Mesenteric fat pad (tissue), 1 donor: ENCODE results near the gene COL13A1. TPM values are rescaled to one million over a fixed set of nuclear protein-coding genes. Genes with fewer than 3 reads are reported as not detected.

ENCODE experiments used
- DNase-seq: peaks from one replicate; pipeline ENCODE4 v3.0.0-alpha.2; 2020; ENCODE audit warnings: low spot score
- total RNA-seq: library from RNA; stranded (reverse); fragmentation: NEBNext Ultra II Directional; extraction: Animal tissue kit (Norgen Biotek cat#: 25700); gene quantifications from one replicate; pipeline ENCODE4 v1.2.1, GENCODE V29; 2021
- donor health status: DM: yes; HTN: yes; CAD: no.

Gene COL13A1
- total RNA-seq, 1 donor from 2014 or later = not detected

- DNase-seq = no peak
Observed at GRCh38 chr10:69818676-69819239, 17.1 kb downstream of the COL13A1 start.

DNA sequence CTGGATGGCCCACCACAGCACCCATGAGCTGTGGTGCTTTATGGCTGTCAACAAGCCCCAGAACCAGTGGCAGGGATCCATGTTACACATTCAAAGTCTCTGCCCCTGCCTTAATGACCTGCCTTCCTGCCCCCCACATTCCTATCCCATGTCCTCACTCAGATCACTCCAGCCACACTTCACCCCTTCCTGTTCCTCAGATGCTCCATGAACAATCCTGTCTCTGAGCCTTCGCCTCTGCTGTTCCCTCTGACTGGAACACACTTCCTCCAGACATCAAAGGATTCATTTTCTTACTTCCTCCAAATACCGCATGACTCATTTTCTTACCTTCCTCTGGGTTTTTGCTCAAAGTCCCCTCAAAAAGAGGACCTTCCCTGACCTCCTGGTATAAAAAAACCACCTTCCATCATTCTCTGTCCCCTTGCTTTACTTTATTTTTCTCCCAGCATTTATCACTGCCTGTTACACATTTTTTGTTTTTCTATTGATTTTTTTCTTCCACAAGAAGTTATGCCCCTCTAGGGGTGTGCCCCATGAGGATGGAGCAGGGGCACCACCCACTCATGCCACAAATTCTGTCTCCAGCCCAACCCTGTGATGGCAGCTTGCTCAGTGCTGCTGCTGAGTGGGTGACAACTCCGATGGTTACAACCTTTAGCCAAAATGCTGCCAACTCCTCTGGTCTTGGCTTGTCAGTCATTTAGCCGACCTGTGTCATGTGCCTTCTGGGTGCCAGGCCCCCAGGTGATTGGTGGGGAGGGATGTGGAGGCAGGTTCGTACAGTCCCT lies 18.2 kb downstream of the COL13A1 start:
- DNase-seq = no peak

DNA sequence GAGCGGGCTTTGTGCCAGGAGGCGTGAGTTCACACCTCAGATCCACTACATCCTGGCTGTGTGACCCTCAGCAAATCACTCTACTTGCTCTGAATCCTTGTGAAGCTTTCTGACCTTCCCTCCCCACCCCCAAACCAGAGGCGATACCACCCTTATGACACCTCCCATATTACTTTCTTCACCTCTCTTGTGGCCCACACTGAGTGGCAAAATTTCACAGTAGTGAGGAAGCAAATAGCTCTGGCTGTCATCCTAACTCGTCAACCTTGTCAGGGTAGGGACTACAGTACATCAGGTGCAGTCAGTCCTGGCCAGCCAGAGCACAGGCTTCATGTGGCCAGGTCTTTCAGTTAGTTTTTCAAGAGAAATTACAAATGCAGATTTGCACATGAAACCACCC lies 19.1 kb downstream of the COL13A1 start:
- DNase-seq = no peak

DNA sequence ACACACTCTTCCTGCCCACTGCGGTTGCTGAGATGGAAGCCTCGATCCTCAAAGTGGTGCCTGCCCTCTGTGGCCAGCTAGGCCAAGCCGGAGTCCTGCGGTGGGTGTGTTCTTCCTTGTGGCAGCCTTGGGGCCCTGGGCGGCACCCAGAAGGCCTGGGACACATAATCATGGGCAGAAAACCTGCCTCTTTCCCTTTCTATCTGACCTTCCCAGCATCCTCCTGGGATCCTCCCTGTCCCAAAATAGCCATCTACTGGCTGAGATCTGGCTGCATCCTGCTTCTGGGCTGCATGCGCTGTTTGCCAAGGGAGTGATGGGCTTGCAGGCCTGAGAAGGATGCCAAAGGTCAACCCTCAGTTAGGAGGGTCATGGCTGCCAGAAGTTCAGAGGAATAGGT lies 23.9 kb downstream of the COL13A1 start:
- no peak for DNase-seq

DNA sequence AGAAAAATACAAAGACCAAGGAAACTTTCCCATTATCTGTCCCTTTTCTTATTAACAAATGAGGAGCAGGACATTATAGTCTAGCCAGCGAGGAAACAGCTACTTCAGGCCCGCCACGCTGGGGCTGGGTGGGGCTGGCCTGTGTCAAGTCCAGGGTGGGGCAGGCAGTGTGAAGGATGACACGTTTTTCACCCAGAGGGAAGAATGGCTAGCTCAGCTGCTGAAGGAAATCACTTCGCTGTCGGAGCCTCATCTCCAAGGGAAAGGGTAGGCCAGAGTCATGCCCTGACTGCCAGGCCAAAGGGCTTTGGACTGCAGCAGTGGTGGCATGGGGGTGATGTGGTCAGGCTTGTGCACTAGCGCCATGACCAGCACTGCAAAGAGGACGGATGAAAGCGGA lies 24.4 kb downstream of the COL13A1 start:
- DNase-seq = no peak

- no peak for DNase-seq
Observed at GRCh38 chr10:69826789-69827554, 25.3 kb downstream of the COL13A1 start.

DNA sequence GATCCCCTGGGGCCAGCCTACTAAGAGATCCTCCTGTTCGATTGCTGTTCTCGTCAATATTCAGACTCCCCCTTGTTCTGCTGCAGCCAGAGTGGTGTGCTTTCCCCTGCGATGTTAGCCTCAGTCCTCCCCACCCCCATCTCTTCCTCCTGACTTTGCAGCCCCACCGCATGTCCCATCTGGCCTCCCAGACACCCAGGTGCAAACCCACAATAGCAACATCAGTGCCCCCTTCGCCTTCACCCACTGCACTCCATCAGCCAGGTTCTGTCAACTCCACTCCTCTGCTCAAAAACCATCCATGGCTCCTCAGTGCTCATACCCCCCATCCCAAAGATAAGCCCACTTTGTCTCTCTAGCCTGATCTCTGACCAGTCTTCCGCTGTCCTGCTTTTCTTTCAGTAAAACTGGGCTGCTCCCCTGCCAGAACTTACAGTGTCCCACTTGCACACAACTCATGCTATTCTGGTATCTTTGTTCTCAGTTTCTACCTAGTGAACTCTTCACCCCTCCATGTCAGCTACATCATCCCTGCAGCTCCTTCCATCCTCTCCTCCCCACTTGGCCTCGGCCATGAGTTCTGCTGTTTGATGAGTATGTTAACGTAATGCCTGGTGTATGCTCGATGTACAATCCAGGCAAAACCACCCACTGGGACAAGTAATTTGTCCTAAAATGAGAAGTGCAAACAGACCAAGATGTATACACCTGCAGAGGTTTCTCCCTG lies 26.6 kb downstream of the COL13A1 start:
- DNase-seq = no peak

GRCh38 chr10:69829775-69830174 lies 28.1 kb downstream of the COL13A1 start:
- DNase-seq = no peak

- no peak for DNase-seq
Observed at GRCh38 chr10:69831231-69831855, 29.6 kb downstream of the COL13A1 start.

- DNase-seq = no peak
Observed at GRCh38 chr10:69835233-69835632, 33.5 kb downstream of the COL13A1 start.

GRCh38 chr10:69835875-69836730 lies 34.4 kb downstream of the COL13A1 start:
- DNase-seq = no peak

GRCh38 chr10:69836731-69837030 lies 35.0 kb downstream of the COL13A1 start:
- no peak for DNase-seq

DNA sequence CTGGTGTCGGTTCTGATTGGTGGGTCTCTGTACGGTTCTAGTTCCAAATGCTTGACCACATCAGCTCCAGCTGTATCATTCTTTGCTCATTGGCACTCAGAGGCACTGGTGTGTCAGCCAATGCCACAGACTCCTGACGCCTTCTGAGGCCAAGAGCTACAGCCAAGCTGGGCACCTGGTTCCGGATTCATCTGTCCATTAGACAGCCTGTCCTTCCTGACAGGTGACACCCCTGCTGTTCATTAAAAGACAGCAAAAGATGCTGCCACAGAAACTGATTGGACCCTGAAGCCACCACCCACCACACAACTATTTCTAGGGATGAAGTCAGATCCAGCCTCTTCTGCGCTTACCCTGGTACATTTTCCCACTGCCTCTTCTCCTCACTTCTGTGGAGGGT lies 35.6 kb downstream of the COL13A1 start:
- DNase-seq = no peak

- DNase-seq = no peak
Observed at GRCh38 chr10:69838418-69838817, 36.7 kb downstream of the COL13A1 start.

DNA sequence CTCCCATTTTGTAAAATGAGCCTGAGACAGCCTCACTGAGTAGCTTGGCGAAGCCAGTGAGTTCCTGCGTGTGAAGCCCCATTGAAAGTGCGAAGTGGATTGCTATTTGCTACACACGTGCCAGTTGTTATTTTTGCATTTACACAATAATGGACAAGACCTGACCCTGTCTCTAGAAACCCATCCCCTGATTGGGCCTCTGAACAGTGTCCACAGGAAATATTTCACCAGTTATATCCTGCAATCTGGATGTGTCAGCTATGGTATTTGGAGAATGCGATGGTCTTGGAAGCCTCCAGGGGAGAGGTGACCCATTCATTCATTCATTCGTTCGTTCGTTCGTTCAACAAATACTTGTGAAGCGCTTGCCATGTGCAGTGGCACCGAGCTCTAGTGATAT lies 37.1 kb downstream of the COL13A1 start:
- no peak for DNase-seq

- DNase-seq = no peak
Observed at GRCh38 chr10:69839696-69840345, 38.1 kb downstream of the COL13A1 start.

GRCh38 chr10:69840773-69841172 lies 39.1 kb downstream of the COL13A1 start:
- no peak for DNase-seq

- no peak for DNase-seq
Observed at GRCh38 chr10:69842020-69842419, 40.3 kb downstream of the COL13A1 start.

DNA sequence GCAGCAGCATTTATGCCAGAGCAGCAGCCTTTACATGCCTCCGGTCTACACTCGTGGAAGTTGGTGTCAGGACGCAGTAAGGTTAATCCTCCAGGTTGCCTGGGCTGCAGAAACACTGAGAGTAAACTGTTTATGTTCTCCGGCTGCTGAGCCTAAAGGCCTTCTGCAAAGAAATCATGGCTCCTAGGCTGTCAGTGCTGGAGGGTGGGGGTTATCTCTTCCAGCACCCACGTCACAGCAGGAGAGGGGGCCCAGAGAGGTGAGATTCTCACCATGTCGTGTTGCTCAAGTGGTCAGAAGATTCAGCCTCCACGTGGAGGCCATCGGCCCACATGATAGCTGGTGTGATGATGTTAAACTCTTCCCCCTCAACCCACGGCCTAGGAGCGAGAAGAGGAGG lies 41.2 kb downstream of the COL13A1 start:
- DNase-seq = no peak

GRCh38 chr10:69843923-69844322 lies 42.2 kb downstream of the COL13A1 start:
- DNase-seq = no peak
